Measurements from ENCODE around the gene GAL3ST2.
"Not testable (repeated sequence)": the region's sequence is repeated elsewhere in the genome, so short reads cannot be mapped to it uniquely, and the experiment has no call there.

GAL3ST2 gene

GRCh38 chr2:241833101-241833663, 56.6 kb downstream of the GAL3ST2 start:
- no peak for DNase-seq
- in situ Hi-C loops (cut with MboI; ENCODE audit: low pct_unique_long_range_greater_than_20kb, low sequenced_read_pairs) = no loop called here

GRCh38 chr2:241833756-241834526, 57.3 kb downstream of the GAL3ST2 start:
- DNase-seq; in situ Hi-C loops (cut with MboI; ENCODE audit: low pct_unique_long_range_greater_than_20kb, low sequenced_read_pairs): not testable (repeated sequence)

- DNase-seq = no peak
- in situ Hi-C loops (cut with MboI; ENCODE audit: low pct_unique_long_range_greater_than_20kb, low sequenced_read_pairs) = no loop called here
Observed at GRCh38 chr2:241834527-241835210, 58.0 kb downstream of the GAL3ST2 start.

- in situ Hi-C loops (cut with MboI; ENCODE audit: low pct_unique_long_range_greater_than_20kb, low sequenced_read_pairs) = no loop called here
- no peak for DNase-seq
Observed at GRCh38 chr2:241835611-241836010, 59.0 kb downstream of the GAL3ST2 start.

- DNase-seq = no peak
- in situ Hi-C loops (cut with MboI; ENCODE audit: low pct_unique_long_range_greater_than_20kb, low sequenced_read_pairs) = no loop called here
Observed at GRCh38 chr2:241836292-241836691, 59.7 kb downstream of the GAL3ST2 start.

- in situ Hi-C loops (cut with MboI; ENCODE audit: low pct_unique_long_range_greater_than_20kb, low sequenced_read_pairs) = no loop called here
- DNase-seq = no peak
Observed at GRCh38 chr2:241837197-241837965, 60.8 kb downstream of the GAL3ST2 start.

GRCh38 chr2:241841181-241842066, 64.8 kb downstream of the GAL3ST2 start:
- no peak for DNase-seq
- in situ Hi-C loops (cut with MboI; ENCODE audit: low pct_unique_long_range_greater_than_20kb, low sequenced_read_pairs) = no loop called here

GRCh38 chr2:241842067-241842415, 65.4 kb downstream of the GAL3ST2 start:
- in situ Hi-C loops (cut with MboI; ENCODE audit: low pct_unique_long_range_greater_than_20kb, low sequenced_read_pairs) = no loop called here
- no peak for DNase-seq

GRCh38 chr2:241842620-241843211, 66.1 kb downstream of the GAL3ST2 start:
- in situ Hi-C loops (cut with MboI; ENCODE audit: low pct_unique_long_range_greater_than_20kb, low sequenced_read_pairs) = no loop called here
- DNase-seq = peak; percentile 53

GRCh38 chr2:241843321-241844065, 66.9 kb downstream of the GAL3ST2 start:
- no peak for DNase-seq
- in situ Hi-C loops (cut with MboI; ENCODE audit: low pct_unique_long_range_greater_than_20kb, low sequenced_read_pairs) = no loop called here

- in situ Hi-C loops (cut with MboI; ENCODE audit: low pct_unique_long_range_greater_than_20kb, low sequenced_read_pairs) = no loop called here
- peak; percentile 61 for DNase-seq
Observed at GRCh38 chr2:241844066-241844728, 67.6 kb downstream of the GAL3ST2 start.

GRCh38 chr2:241844831-241845578, 68.4 kb downstream of the GAL3ST2 start:
- in situ Hi-C loops (cut with MboI; ENCODE audit: low pct_unique_long_range_greater_than_20kb, low sequenced_read_pairs) = no loop called here
- no peak for DNase-seq

GRCh38 chr2:241846406-241846805, 69.8 kb downstream of the GAL3ST2 start:
- in situ Hi-C loops (cut with MboI; ENCODE audit: low pct_unique_long_range_greater_than_20kb, low sequenced_read_pairs) = no loop called here
- no peak for DNase-seq

GRCh38 chr2:241848761-241849615, 72.4 kb downstream of the GAL3ST2 start:
- DNase-seq = no peak

GRCh38 chr2:241849616-241850543, 73.3 kb downstream of the GAL3ST2 start:
- no peak for DNase-seq
- in situ Hi-C loops (cut with MboI; ENCODE audit: low pct_unique_long_range_greater_than_20kb, low sequenced_read_pairs) = no loop called here

More at GRCh38 chr2:241848761-241849615, 72.4 kb downstream of the GAL3ST2 start:
- in situ Hi-C loops (cut with MboI; ENCODE audit: low pct_unique_long_range_greater_than_20kb, low sequenced_read_pairs) = no loop called here

All from KBM-7 (cell line).